ENCODE data around the gene GPX7.

Gene GPX7

GRCh38 chr1:52631759-52632331, 29.7 kb downstream of the GPX7 start:
- DNase-seq: peak in 1 of 2 donors; percentile 22

- peak; percentile 52 to 71 for DNase-seq
These were observed 30.6 kb downstream of the GPX7 start, which contains the start of gene SHISAL2A for GRCh38 chr1:52632732-52633290. Gene SHISAL2A (plus strand): TSS chr1:52633168. CDS start chr1:52633494, 326 bp downstream.

GRCh38 chr1:52633291-52633754, 31.2 kb downstream of the GPX7 start:
- DNase-seq: peak; percentile 23 to 50

GRCh38 chr1:52634111-52634510, 31.9 kb downstream of the GPX7 start:
- DNase-seq: peak; percentile 5 to 26

GRCh38 chr1:52635321-52636089, 33.3 kb downstream of the GPX7 start:
- peak in 1 of 2 donors; percentile 64 for DNase-seq

GRCh38 chr1:52636721-52637695, 34.8 kb downstream of the GPX7 start:
- DNase-seq: peak; percentile 85 to 87

GRCh38 chr1:52637946-52638345, 35.8 kb downstream of the GPX7 start:
- no peak for DNase-seq

GRCh38 chr1:52640697-52641096, 38.5 kb downstream of the GPX7 start:
- no peak for DNase-seq

- DNase-seq: peak; percentile 9 to 52
These were observed 39.1 kb downstream of the GPX7 start for GRCh38 chr1:52641307-52641706.

GRCh38 chr1:52645261-52645660, 43.1 kb downstream of the GPX7 start:
- no peak for DNase-seq

GRCh38 chr1:52651904-52652303, 49.7 kb downstream of the GPX7 start:
- no peak for DNase-seq

GRCh38 chr1:52653207-52653849, 51.2 kb downstream of the GPX7 start:
- no peak for DNase-seq

GRCh38 chr1:52654063-52654462, 51.9 kb downstream of the GPX7 start:
- DNase-seq: no peak

GRCh38 chr1:52657702-52658101, 55.5 kb downstream of the GPX7 start:
- DNase-seq: no peak

Data from CD4-positive, alpha-beta T cell treated with Interferon alpha-2 for 1 hour (primary cell).